Occipital lobe (tissue), 3 donors: ENCODE measurements around the gene DUXB. TPM values are rescaled to one million over a fixed set of nuclear protein-coding genes. Genes with fewer than 3 reads are reported as not detected.

Experiments used
- DNase-seq: peaks from one replicate; lab custom pipeline; 2025; lab: John Stamatoyannopoulos, UW
- small RNA-seq: library from RNA; depleted of rRNA; stranded (forward); fragments of <200 nt; gene quantifications from one replicate; pipeline ENCODE3, GENCODE V24; 2014
- total RNA-seq: library from RNA; depleted of rRNA; stranded (reverse); fragments of >200 nt; gene quantifications from one replicate; pipeline ENCODE4 v1.2.3, GENCODE V29; 2014

The DUXB gene
- total RNA-seq, 1 donor from 2014 or later: not detected

DNA sequence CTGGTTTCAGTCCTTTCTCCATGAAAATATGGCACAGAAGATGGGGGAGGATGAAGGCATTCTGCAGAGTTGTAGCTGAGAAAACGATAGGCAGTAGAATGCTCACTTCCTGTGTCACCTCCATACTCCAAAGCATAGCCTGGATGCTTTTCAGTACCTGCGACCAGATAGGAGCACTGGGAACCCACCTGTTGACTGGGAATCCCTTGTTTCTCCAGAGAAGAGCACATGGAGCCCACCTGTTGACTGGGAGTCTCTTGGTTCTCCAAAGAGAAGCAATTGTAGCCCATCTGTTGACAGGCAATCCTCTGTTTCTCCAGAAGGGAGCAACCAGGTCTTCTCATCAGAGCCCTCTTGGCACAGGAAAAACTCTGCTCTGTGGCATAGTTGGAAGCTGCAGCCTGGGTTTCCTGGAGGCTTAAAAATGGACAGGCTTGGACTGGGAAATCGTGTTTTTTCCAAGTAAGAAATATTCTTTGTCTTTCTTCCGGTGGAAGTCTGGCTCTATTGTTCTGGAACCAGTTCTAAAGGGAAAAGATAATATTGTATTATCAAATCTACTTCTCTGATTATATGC is 40.4 kb downstream of the DUXB start:
- DNase-seq: no peak

DNA sequence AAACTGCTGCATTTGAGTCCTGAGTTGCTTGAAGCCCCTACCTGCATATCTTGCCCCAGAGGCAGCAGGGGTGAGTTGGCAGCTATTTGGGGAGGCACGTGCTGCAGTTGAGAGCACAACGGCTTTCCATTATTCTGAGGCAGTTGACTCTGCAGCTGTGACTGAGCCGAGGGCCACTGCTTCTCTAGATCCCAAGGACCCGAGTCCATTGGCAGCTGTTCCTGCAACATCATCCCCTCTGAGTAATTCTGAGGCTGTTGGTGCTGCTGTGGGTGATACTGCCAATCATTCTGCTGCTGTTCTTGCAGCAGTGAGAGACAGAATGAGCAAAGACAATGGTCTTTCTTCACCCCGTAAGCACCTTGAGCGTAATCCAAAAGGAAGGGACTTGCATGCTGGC is 40.9 kb downstream of the DUXB start:
- no peak for DNase-seq

DNA sequence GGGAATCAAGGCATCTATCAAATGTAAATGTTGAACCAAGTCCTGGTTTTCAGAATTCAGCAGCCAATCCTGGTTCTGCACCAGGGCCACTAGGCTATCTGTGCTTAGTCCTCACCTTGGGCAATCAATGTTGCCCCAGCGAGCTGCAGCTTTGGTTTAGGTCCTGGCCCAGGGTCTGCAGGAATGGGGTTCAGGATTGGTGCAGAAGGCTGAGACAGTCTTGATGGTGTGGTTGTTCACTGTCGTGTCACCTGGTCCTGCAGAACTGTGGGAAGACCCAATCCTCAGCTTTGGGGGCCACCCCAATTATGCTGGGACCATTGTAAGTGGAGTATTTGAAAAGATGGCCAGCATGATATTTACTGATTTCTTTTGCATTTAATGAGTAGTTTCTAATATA is 43.1 kb downstream of the DUXB start:
- DNase-seq: no peak

DNA sequence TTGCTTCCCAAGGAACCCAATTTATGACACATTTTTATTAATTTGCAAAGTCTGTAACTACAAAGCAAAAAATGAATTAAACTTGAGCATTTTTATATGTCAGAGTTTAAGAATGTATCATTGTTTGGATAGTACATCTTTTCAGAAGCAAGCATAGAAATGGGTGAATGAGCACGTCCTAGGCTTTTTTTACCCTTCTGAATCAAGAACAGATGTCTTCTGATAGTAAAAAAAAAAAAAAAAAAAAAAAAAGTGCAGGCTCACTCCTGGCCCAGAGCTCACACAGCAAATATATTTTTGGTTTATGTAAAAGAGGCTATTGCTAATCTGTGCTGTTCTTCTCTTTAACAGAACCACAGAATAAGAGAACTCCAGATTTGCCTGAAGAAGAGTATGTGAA is 47.3 kb downstream of the DUXB start:
- no peak for DNase-seq

DNA sequence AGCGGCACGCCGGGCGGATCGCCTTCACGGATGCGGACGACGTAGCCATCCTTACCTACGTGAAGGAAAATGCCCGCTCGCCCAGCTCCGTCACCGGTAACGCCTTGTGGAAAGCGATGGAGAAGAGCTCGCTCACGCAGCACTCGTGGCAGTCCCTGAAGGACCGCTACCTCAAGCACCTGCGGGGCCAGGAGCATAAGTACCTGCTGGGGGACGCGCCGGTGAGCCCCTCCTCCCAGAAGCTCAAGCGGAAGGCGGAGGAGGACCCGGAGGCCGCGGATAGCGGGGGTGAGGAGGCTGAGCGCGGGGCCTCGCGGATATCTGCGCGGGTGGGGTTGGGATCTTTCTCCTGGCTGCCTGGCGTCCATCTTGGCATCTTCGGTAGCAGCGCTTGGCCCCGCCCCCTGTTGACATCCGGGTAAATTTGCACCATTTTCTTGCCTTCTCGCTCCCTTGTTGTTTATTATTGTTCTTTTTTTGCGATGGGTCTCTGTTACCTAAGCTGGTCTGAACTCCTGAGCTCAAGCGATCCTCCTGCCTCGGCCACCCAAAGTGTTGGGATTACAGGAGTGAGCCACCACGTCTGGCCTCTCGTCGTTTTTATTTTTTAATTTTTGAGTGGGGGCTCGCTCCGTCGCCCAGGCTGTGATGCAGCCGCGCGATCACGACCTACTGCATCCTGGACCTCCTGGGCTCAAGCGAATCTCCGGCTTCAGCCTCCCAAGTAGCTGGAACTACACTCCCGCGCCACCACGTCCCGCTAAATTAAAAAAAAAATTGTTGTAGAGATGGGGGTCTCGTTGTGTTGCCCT is 52.8 kb downstream of the DUXB start:
- DNase-seq: peak; percentile 72

DNA sequence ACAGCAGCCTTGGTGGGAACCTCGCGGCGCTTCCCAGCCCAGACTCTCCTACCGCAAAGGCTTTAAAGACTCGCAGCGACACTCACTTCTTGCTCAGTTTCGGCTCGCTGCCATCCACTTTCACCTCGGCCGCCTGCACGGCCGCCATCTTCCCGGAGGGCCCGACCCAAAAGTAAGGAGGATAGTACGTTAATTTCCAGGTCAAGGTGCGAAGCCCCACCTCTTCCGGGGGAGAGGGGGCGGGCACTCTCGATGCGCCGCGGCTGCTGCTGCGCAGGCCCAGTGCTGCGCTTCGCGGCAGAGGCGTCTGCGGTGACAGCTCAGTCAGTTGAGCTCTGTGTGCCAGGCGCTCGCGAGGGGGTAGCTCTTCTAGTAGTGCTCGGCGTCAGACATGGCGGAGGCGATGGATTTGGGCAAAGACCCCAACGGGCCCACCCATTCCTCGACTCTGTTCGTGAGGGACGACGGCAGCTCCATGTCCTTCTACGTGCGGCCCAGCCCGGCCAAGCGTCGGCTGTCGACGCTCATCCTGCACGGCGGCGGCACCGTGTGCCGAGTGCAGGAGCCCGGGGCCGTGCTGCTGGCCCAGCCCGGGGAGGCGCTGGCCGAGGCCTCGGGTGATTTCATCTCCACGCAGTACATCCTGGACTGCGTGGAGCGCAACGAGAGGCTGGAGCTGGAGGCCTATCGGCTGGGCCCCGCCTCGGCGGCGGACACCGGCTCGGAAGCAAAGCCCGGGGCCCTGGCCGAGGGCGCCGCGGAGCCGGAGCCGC is 53.6 kb downstream of the DUXB start, which contains the start of the genes KARS1 and TERF2IP:
Gene KARS1 (minus strand): TSS at position 174 of the 773 bp plus-strand sequence. CDS start 26 bp downstream, at position 148.
Gene TERF2IP (plus strand): TSS at position 282 of the 773 bp plus-strand sequence. CDS start 110 bp downstream, at position 392.
- DNase-seq: peak; percentile 93

DNA sequence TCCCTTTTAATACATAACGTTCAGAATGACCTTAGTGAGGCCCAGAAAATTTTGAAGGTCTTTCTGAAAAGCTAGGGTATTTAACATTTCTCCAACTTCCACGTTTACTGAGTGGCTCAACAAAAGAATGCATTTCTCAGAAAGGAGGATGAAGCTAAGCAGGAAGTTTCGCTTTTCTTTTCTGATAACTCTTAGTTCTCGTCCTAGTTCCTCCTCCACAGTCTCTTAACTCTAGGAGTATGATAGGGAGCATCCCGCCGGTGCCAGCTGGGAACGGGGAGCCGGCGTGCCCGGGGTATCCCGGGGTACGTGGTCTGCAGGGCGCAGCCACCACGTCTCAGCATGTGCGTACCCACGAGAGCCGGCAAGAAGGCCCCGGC is 54.2 kb downstream of the DUXB start:
- no peak for DNase-seq

DNA sequence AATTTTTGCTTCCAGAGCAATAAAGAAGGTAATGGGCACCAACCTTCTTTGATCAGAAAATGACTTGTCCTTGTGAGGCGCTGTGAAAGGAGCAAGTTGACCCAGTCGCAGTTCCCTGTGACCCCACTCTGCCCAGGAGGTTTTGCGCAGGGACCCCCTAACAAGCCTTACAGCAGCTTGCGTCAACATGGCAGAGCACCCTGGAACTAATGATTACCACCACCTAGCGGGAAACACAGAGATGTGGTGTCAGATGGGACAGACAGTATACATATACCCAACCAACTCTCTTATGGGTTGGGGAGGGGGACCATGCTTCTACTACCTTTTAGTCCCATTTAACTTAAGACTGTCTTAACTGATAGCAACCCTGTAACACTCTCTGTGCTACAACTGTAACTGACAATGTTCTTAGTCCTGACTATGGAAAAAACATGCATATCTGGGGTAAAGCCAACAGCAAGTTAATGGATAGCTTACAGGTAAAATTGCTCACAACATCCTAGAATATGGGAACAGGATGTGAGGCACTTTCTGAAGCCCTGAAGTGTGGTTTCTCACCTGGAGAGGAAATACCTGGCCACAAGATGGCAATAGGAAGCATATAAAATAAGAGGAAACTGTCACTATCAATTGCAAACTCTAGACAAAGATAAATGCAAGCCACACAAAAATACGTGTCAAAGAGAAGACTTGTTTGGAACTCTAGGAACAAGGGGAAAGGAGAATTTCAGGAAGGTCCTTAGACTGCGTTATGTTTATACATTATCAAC is 56.8 kb downstream of the DUXB start:
- DNase-seq: no peak

Small RNA genes lying within 50 kb of the gene (small RNA-seq; reads per million reads assigned to genes)
- not detected for gene RN7SL520P

Other genes with a start within 250 kb of the DUXB start
- 30.7 TPM for gene TMEM170A, start 236.8 kb downstream of the DUXB start, total RNA-seq
- 0.94 TPM for gene CHST6, start 206.0 kb downstream of the DUXB start, total RNA-seq
- gene CHST5, start 165.4 kb downstream of the DUXB start, total RNA-seq: 0.16 TPM
- gene TMEM231, start 145.2 kb downstream of the DUXB start, total RNA-seq: 17.0 TPM
- gene GABARAPL2, start 135.1 kb downstream of the DUXB start, total RNA-seq: 80.3 TPM
- gene ADAT1, start 78.2 kb downstream of the DUXB start, total RNA-seq: 55.2 TPM
- 79.4 TPM for gene KARS1, start 53.8 kb downstream of the DUXB start, total RNA-seq
- 143 TPM for gene TERF2IP, start 53.7 kb downstream of the DUXB start, total RNA-seq
- gene CPHXL2, start 24.5 kb downstream of the DUXB start, total RNA-seq: not detected
- not detected for gene CPHXL, start 25.0 kb upstream of the DUXB start, total RNA-seq